Measurements from ENCODE around the gene DENND10. TPM values are rescaled to one million over a fixed set of nuclear protein-coding genes. Genes with fewer than 3 reads are reported as not detected.
"Not testable (repeated sequence)": the region's sequence is repeated elsewhere in the genome, so short reads cannot be mapped to it uniquely, and the experiment has no call there.

DENND10 gene
- total RNA-seq, 1 experiment from 2014 or later = 42.1 TPM

DNA sequence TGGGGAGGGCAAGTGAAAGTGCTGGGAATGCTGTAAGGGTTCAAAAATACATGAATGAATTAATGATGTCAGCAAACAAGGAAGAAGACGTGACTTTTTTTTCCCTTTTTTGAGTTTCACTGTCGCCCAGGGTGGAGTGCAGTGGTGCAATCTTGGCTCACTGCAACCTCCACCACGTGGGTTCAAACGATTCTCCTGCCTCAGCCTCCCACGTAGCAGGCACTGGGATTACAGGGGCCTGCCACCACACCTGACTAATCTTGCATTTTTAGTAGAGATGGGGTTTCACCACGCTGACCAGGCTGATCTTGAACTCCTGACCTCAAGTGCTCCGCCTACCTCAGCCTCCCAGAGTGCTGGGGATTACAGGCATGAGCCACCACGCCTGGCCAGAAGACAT, 30.0 kb downstream of the DENND10 start:
- Histone ChIP-seq H3K27me3 (no peaks in the 10 kb centered on the region), H3K36me3 (peaks cover 27% of the 10 kb centered on the region)

DNA sequence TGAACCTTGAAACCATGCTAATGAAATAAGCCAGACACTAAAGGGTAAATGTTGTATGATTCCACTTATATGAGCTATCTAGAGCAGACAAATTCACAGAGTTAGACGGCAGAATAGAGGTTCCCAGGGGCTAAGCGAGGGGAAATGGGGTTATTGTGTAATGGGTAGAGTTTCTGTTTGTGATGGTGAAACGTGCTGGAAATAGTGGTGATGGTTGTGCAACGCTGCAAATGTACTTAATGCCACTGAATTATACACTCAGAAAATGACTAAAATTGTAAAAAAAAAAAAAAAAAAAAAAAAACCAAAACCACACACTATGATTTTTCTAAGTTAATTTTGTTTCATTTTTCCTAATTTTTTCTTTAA, 31.6 kb downstream of the DENND10 start:
- Histone ChIP-seq H3K4me1 (no peaks in the 10 kb centered on the region), H3K9me3 (replicated peaks) (no peaks in the 10 kb centered on the region), H3K36me3 (peaks cover 19% of the 10 kb centered on the region), H3K27ac (no peak overlapping the region), H3K4me3 (no peak overlapping the region), H3K27me3 (no peaks in the 10 kb centered on the region)
- DNase-seq = no peak

More for the DNA sequence above, 30.0 kb downstream of the DENND10 start:
- Histone ChIP-seq H3K4me1 (no peaks in the 10 kb centered on the region), H3K4me3 (no peak overlapping the region), H3K9me3 (replicated peaks) (no peaks in the 10 kb centered on the region), H3K27ac (no peak overlapping the region)
- DNase-seq = no peak

DNA sequence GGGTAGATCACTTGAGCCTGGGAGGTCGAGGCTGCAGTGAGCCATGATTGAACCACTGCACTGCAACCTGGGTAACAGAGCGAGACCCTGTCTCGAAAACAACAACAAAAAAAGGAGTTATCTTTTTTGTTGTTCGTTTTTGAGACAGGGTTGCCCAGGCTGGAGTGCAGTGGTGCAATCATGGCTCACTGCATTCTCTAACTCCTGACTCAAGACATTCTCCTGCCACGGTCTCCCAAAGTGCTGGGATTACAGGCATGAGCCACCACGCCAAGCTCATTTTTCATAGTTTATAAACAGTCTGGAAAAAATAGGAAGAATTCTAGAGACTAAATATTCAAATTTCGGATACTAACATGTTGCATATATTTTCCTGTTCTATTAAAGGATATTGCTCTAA, 32.2 kb downstream of the DENND10 start:
- H3K36me3 ChIP-seq = peaks cover 19% of the 10 kb centered on the region
- no peaks in the 10 kb centered on the region for H3K4me1 ChIP-seq
- H3K9me3 ChIP-seq (replicated peaks) = no peaks in the 10 kb centered on the region
- no peak overlapping the region for H3K27ac ChIP-seq
- no peak overlapping the region for H3K4me3 ChIP-seq
- DNase-seq = no peak
- no peaks in the 10 kb centered on the region for H3K27me3 ChIP-seq

DNA sequence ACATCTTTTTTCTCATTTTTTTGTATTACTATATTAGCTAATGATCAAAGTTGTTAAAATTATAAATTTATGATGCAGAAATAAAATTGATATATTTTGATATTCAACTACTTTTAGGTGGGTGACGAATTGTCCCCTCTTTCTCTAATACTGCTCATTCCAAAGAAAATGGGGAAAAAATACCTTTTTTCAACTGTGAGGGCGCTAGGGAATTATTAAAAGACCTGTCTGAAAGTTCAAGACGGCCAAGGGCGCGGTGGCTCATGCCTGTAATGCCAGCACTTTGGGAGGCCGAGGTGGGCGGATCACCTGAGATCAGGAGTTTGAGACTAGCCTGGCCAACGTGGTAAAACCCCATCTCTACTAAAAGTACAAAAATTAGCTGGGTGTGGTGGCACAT, 34.0 kb downstream of the DENND10 start:
- H3K4me1 ChIP-seq; H3K27me3 ChIP-seq; H3K4me3 ChIP-seq; H3K9me3 ChIP-seq (replicated peaks); DNase-seq; H3K27ac ChIP-seq: not testable (repeated sequence)
- peaks cover 15% of the 10 kb centered on the region for H3K36me3 ChIP-seq

DNA sequence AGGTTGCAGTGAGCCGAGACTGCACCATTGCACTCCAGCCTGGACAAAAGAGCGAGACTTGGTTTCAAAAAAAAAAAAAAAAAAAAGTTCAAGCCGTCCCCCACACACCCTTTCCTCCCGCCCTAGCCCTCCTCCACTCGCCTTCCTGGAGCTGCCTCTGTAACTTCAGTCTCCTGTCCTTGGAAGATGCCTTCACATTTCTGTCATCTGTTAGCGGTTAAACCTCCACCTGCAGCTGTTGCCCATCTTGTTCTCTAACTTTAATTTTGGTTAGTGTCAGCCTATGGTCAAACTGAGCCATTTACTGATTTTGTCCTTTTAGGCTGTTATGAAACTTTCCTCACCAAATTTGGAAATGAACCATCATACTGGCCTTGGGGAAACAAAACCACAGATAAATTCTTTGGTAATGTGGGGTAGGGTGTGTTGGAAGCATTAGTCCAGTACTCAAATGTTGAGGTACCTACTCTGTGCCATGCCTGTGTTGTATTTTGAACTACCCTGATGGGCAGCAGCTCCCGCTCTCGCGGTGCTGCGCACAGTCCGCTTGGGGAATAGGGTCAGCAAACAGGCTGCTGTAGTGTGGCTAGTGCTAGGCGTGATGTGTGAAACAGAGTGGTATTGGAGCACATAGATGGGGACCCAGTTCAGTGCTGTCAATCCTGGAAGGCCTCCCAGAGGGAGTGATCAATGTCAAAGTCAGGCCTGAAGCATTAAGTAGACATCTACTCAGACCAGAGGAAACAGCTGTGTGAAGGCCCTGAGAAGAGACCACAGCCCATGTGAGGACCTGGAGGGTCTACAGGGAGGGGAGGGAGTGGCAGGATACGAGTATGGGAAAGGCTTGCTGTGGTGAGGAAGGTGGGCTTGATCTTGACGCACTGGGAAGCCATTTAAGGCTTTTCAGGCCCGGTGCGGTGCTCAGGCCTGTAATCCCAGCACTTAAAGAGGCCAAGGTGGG, 34.7 kb downstream of the DENND10 start:
- Histone ChIP-seq H3K27me3 (no peaks in the 10 kb centered on the region), H3K4me3 (no peak overlapping the region), H3K36me3 (peaks cover 12% of the 10 kb centered on the region), H3K27ac (no peak overlapping the region), H3K9me3 (replicated peaks) (no peaks in the 10 kb centered on the region), H3K4me1 (no peaks in the 10 kb centered on the region)
- DNase-seq = no peak

DNA sequence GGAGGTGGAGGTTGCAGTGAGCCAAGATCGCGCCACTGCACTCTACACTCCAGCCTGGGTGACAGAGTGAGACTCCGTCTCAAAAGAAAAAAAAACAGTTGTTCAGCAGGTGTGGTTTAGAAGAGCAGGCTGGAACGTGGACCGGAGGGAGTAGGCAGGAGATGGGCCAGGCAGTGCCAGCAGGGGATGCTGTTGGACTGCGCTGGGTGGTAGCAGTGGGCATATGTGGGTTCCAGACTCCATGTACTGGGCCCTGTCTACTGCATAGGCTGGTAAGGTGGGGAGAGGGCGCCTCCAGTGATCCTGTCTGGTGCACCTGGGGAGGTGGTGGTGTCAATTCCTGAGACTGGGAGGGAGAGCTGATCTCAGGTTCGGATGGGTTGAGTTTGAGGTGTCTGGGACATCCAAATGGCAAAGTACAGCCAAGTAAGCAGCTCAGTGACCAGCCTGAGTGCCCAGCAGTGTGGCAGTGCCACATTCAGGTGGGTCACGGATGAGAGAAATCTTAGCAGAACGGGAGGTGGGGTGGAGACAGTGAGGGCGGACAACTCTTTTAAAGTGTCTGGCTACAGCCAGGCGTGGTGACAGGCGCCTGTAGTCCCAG, 35.7 kb downstream of the DENND10 start:
- H3K36me3 ChIP-seq = peaks cover 9% of the 10 kb centered on the region

DNA sequence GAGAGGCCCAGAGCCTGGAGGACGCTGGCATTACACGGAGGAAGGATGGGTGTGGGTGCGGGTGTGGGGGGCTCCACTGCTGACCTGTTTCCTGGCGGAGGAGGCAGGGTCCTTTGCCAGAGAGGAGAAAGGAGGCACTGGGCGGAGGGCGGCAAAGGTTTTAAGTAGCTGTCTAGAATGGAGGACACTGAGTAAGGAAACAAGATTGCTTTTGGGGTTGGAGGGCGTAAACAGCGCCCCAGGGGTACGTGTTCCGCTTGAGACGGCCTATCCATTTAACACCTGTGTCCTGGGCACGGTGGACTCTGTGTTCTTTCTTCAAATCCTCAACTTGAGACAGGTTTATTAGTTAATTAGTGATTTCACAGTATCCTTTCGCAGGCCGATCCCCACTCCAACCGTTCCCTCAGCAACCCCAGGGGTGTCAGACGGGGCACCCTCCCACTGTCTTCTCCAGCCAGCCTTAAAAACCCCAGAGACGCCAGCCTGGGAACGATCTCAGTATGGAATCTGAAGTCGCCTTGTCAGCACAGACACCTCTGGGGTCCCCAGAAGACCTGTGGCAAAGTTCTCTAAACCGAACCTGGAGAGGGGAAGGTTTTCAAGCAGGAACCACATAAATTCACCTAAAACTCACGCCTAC, 36.8 kb downstream of the DENND10 start:
- Histone ChIP-seq H3K9me3 (replicated peaks) (no peaks in the 10 kb centered on the region), H3K27me3 (no peaks in the 10 kb centered on the region), H3K4me1 (no peaks in the 10 kb centered on the region), H3K27ac (no peak overlapping the region), H3K4me3 (no peak overlapping the region), H3K36me3 (peaks cover 10% of the 10 kb centered on the region)
- no peak for DNase-seq

More for the DNA sequence above, 35.7 kb downstream of the DENND10 start:
- no peak overlapping the region for H3K27ac ChIP-seq
- no peak overlapping the region for H3K4me3 ChIP-seq
- no peaks in the 10 kb centered on the region for H3K27me3 ChIP-seq
- peak; percentile 28 to 56 for DNase-seq
- no peaks in the 10 kb centered on the region for H3K4me1 ChIP-seq
- no peaks in the 10 kb centered on the region for H3K9me3 ChIP-seq (replicated peaks)

DNA sequence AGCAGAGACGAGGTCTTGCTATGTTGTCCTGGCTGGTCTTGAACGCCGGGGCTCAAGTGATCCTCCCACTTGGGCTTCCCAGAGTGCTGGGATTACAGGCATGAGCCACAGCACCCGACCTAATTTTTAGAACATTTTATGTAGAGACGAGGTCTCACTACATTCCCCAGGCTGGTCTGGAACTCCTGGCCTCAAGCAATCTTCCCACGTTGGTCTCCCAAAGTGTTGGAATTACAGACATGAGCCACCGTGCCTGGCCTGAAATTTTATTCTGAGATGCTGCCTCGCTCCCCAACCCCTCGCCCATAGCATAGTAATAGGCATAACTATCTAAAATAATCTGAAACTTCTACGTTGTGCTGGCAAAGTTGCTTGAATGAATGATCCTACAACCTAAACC, 39.7 kb downstream of the DENND10 start:
- Histone ChIP-seq H3K36me3 (peaks cover 18% of the 10 kb centered on the region), H3K4me1 (no peaks in the 10 kb centered on the region), H3K27ac (no peak overlapping the region), H3K27me3 (no peaks in the 10 kb centered on the region), H3K4me3 (no peak overlapping the region), H3K9me3 (replicated peaks) (no peaks in the 10 kb centered on the region)
- DNase-seq = no peak

DNA sequence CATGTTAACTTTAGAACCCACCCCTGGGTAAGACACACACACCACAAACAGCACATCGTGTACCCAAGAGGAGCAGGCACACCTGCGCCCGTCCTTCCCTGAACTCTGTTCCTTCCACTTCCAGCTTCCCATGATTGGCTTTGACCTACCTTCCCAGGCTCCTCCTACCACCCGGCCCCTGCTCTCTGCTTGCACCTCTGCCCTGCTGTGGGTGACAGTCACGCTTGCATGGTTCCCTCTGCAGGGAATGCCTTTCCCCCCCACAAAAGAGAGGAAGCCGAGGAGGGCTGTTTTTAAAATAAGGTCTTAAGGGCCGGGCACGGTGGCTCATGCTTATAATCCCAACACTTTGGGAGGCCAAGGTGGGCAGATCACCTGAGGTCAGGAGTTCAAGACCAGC, 45.2 kb downstream of the DENND10 start:
- no peak overlapping the region for H3K27ac ChIP-seq
- H3K36me3 ChIP-seq = peaks cover 28% of the 10 kb centered on the region
- H3K4me3 ChIP-seq = no peak overlapping the region
- H3K4me1 ChIP-seq = no peaks in the 10 kb centered on the region
- H3K9me3 ChIP-seq (replicated peaks) = no peaks in the 10 kb centered on the region
- no peak for DNase-seq
- no peaks in the 10 kb centered on the region for H3K27me3 ChIP-seq

DNA sequence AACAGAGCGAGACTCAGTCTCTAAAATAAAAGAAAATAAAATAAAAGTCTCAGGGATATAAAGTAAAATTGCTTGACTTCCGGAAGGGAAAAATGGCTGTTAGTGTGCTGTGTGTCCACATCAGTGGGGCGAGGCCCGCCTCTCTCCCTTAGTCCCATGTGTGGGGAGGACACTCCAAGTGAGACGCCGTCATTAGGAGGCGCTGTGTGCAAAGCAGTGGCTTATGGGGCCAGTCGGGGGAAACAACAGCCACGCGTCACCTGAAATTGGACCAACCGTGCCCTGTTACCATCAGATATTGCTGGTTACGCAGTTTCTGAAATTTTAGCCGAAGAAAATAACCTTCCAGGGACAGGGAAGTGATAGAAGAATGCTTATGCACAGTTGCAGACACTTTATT, 45.8 kb downstream of the DENND10 start:
- no peaks in the 10 kb centered on the region for H3K9me3 ChIP-seq (replicated peaks)
- peak; percentile 22 to 34 for DNase-seq
- H3K27me3 ChIP-seq = no peaks in the 10 kb centered on the region
- H3K4me1 ChIP-seq = no peaks in the 10 kb centered on the region
- H3K27ac ChIP-seq = no peak overlapping the region
- H3K4me3 ChIP-seq = no peak overlapping the region
- H3K36me3 ChIP-seq = peaks cover 34% of the 10 kb centered on the region

DNA sequence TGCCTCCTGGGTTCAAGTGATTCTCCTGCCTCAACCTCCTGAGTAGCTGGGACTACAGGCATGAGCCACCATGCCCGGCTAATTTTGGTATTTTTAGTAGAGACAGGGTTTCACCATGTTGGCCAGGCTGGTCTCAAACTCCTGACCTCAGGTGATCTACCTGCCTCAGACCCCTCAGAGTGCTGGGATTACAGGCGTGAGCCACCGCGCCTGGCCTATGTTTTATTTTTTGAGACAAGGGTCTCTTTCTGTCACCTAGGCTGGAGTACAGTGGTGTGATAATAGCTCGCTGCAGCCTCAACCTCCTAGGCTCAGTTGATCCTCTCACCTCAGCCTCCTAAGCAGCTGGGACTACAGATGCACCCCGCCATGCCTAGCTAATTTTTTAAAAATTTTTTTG, 47.7 kb downstream of the DENND10 start:
- not testable (repeated sequence) for H3K4me1 ChIP-seq; H3K4me3 ChIP-seq; H3K9me3 ChIP-seq (replicated peaks); DNase-seq; H3K27ac ChIP-seq; H3K27me3 ChIP-seq
- peaks cover 42% of the 10 kb centered on the region for H3K36me3 ChIP-seq

DNA sequence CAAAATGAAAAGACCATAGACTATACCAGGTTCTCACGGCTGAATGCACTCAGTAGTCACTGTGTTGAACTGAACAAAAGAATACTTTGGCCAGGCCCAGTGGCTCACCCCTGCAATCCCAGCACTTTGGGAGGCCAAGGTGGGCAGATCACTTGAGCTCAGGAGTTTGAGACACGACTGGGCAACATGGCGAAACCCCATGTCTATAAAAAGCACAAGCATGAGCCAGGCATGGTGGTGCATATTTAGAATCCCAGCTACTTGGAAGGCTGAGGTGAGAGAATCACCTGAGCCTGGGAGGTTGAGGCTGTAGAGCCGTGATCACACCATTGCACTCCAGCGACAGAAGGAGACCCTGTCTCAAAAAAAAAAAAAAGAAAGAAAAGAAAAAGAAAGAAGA, 49.1 kb downstream of the DENND10 start:
- Histone ChIP-seq H3K27ac (no peak overlapping the region), H3K36me3 (peaks cover 47% of the 10 kb centered on the region), H3K27me3 (no peaks in the 10 kb centered on the region), H3K4me3 (no peak overlapping the region), H3K4me1 (no peaks in the 10 kb centered on the region), H3K9me3 (replicated peaks) (no peaks in the 10 kb centered on the region)
- DNase-seq = no peak

DNA sequence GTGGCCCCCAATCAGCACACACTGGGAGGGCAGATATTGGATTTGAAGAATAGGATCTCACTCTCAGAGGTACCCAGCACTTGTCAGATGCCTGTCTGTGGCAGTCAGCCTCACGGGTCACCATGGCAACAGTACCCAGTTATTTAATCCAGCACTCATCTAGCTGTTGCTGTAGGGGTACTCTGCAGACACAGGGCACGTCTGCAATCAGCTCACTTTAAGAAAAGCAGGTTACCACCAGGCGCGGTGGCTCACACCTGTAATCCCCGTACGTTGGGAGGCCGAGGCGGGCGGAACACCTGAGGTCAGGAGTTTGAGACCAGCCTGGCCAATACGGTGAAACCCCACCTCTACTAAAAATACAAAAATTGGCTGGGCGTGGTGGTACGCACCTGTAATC, 49.7 kb downstream of the DENND10 start:
- no peak overlapping the region for H3K4me3 ChIP-seq
- peaks cover 50% of the 10 kb centered on the region for H3K36me3 ChIP-seq
- no peaks in the 10 kb centered on the region for H3K9me3 ChIP-seq (replicated peaks)
- no peak for DNase-seq
- no peaks in the 10 kb centered on the region for H3K27me3 ChIP-seq
- no peaks in the 10 kb centered on the region for H3K4me1 ChIP-seq
- no peak overlapping the region for H3K27ac ChIP-seq

DNA sequence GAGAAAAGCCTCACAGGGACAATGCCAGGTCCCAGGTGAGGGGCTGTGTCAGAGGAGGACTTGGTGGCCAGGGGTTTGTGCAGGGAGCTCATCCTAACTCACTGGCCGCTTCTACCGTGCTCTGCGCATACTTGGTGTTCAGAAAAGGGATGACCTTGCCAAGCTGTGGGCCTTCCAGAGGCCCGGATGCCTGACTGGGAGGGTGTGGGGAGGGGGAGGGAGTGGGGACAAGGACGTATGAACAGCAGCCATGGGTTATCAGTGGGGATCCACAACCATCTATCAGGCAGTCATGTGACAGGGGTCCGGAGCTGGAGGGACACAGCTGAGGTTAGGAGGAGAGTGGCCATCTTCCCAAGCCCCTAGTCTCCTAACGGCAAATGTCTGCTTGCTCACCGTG, 55.4 kb downstream of the DENND10 start:
- Histone ChIP-seq H3K4me1 (no peaks in the 10 kb centered on the region), H3K27ac (no peak overlapping the region), H3K9me3 (replicated peaks) (no peaks in the 10 kb centered on the region), H3K4me3 (no peak overlapping the region), H3K36me3 (peaks cover 40% of the 10 kb centered on the region), H3K27me3 (no peaks in the 10 kb centered on the region)
- no peak for DNase-seq

DNA sequence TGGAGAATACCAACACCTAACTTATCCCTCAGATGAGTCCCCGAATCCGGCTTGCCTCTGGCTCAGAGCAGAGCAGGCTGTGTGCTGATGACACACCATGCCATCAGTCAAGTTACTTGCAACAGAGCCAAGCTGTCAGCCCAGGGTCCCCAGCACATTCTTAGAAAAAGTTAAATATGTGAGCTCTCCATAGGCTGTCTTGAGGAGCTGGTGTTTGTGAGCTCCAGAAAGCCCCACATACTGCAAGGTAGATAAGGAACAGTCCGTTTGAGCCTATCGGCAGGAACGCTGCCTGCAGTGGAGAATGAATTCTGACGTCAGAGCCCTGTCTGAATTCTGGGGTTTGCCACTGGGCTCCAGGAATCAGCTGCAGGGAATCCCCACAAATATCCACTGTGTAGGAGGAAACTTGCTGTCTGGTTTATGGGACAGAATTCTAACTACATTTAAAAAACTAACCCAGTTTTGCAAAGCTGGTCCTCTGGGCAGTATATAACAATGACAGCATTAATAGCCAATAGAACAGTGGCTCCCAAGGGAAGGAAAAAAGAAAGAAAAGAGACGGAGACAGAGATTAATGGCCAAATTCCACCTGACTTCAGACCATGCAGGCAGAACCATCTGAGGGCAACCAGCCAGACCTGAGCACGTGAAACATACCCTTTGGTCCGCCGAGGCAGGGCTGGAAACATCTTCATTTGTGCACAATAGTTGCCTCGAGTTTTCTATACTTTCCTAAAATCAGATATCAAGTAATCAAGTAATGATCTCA, 58.0 kb downstream of the DENND10 start:
- no peak for DNase-seq
- Histone ChIP-seq H3K4me1 (no peaks in the 10 kb centered on the region), H3K9me3 (replicated peaks) (no peaks in the 10 kb centered on the region), H3K36me3 (peaks cover 16% of the 10 kb centered on the region), H3K27me3 (no peaks in the 10 kb centered on the region), H3K27ac (no peak overlapping the region), H3K4me3 (no peak overlapping the region)
